ENCODE data around the gene PDE4B.
"Not testable (repeated sequence)": the region's sequence is repeated elsewhere in the genome, so short reads cannot be mapped to it uniquely, and the experiment has no call there.

PDE4B gene

DNA sequence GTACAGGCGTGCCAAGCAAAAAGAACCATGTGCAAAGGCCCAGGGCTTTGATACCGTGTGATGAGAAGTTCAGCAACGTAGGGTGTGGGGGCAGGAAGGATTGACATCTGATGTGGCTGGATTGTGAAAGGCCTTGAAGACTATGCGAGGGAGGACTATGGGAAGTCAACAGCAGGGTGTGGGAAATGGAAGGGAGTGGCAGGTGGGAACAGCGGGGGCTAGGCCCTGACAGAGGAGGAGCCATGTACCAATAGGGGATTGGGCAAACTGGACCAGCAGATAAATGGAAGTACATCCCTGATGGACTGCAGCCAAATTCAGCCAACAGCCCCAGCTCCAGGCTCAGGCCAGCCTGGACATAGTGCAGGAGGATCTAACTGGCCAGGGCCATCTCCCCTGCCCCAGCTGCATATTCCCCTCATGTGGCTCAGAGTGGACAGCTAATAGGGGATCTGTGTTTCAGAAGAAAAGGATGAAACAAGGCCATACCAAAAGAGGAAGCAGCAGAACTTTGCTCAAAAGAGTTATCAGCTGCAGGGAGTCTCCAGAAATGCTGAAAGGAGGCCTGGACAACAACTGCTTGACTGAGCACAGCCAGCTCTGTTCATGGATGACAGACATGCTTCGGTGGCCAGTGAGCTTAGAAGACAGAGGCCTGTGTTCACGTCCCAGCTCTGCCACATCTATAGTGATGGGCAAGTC is 601.0 kb downstream of the PDE4B start:
- no peak for DNase-seq (ENCODE audit: low read depth)

DNA sequence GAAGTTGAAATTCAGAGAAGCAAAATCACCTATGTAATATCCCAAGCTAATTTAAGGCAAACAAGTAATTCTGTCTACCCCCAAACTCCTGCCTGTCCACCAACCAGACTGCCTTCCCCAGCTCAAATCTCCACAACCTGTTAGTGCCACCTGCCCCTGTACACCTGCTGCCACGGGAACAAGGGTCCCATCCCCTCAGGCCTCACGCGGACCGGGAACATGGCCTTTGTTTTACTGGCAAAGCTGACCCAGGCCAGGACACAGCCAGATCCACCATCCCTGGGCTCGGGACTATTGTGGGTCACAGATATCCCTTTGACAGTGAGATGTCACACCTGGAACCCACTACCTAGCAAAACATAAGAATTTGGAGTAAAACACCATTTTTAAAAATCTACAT is 601.9 kb downstream of the PDE4B start:
- DNase-seq (ENCODE audit: low read depth): no peak

DNA sequence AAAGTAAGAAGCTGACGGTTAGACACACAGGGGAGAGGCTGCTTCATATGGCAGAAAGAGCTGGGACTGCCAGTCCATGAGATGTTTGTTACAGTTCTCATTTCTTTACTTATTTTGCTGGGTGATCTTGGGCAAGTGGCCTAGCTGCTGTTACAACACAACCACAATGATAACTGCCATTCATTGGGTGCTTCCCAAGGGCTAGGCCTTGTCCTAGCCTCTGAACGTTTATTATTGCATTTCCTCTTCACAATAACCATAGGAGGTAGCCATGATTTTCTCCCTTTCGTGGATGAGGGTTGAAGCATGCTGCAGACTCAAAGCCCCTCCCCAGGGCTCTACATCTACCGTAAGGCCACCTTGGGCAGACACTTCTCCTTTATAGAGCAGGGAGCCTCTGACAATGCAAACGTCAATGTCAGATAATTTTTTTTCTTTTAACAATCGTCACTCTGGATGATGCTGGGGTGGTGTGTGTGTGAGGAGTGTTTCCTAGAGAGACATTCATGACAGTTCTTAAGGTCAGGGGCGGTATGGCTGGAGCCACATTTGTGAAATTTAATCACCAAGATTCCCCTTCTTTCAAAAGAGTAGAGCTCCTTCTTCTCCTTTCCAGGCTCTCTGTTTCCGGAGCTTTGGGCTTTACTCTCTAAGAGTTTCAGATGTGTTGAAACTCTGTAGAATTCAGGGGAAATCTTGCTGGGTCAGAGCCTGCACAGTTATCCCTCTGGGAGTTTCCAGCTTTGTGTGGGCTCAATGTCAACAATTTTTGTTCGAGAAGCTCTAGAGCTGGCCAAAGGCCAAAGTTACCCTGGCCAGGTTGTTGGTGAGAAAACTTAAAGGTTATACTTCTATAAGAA is 602.7 kb downstream of the PDE4B start:
- no peak for DNase-seq (ENCODE audit: low read depth)

DNA sequence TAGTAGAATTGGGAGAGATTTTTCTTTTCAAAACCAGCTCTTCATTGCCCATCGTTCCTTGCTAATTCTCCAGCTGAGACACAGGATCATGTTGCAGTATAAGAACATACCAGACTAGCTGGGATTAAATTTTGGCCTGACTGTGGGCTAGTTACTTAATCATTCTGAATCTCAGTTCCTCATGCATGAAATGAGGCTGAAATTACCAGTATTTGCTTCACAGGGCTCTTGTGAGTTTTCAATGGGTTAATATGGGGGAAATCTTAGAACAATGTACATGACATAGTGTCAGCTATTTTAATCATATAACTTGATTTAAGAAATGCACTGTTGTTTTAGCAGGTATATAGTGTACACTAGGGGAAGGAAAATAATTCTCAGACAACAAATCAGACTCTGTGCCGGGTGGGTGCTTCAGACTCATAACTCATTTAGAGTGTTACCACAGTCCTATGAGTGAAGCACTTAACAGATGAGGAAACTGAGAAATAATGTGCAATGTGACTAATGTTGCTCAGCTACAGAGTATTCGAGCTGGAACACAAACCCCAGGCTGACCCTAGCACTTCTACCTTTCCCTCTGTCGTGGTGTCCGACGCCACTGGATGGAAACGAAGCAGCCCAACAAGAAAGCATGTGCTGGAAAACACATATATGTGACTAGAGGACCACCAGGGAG is 603.7 kb downstream of the PDE4B start:
- no peak for DNase-seq (ENCODE audit: low read depth)

DNA sequence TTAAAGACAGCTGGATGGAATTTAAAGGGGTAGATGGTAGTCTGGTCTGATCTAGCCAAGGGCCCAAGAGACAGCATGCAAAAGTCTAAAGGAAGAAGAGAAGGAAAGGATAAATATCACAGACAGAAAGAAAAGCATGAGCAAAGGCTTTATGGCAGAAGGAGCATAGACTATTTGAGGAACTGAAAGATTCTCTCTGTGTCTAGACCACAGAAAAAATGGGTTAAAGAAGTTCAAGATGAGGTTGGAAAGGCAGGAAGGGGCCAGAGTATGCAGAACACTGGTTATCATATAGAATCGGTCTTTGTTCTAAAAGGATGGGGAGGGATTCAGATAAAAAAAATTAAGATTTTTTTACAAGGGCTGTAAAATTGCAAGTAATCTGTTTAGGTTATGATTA is 604.5 kb downstream of the PDE4B start:
- no peak for DNase-seq (ENCODE audit: low read depth)

DNA sequence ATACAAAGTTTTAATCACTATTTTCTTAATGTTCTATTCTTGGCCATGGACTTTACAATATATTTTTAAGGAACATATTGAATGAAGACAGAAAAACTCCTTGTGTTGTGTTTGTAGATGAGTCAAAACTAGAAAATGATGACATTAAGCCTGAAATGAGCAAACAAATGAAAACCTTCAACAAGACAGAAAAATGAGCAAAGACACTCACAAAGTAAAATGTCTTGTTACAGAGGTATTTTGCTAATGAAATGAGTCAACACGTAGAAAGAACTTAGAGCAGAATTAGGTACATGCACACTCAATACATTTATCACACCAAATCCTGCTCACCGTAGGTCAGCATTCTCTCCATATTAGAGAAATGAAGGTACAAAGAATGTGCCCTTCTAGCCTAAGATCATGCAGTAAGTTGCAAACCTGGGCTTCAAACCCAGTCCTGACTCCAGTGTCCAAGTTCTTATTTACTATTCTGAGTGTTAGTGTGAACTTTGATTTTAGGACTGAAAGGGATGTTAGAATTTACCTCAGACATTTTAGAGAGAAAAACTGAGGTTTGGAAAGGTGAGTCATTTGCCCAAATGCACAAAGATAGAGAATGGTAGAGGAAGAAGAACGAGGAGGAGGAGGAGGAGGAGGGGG is 607.3 kb downstream of the PDE4B start:
- no peak for DNase-seq (ENCODE audit: low read depth)

DNA sequence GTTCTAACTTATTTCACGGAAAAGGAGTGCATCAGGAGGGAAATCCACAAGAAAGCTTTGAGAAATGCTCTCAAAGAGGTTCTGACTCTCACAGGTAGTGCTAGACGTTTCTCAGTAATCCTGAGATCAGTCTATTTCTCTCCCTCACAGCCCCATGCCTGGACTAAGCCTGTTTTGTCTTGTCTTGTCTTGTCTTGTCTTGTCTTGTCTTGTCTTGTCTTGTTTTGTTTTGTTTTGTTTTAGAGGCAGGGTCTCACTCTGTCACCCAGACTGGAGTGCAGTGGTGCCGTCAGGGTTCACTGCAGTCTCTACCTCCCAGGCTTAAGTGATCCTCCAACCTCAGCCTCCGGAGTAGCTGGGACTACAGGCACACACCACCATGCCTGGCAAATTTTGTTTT is 608.0 kb downstream of the PDE4B start:
- no peak for DNase-seq (ENCODE audit: low read depth)

DNA sequence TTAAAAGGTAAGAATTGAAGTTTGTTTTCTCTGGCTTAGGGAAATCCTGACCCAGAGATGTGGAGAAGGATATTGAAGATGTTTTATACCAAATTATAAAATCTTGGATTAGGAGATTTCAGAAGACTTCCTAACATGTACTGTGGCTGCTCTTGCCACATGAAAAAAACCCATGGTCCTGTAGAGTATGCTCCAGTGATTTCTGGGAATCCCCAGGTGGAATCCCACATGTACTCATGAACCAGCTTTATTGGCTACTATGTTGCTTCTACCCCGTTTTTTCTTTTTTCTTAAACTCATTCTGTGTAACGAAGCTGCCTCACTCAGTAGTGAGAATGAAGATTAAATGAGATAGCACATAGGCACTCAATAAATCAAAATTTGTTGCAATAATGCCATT is 608.5 kb downstream of the PDE4B start:
- no peak for DNase-seq (ENCODE audit: low read depth)

DNA sequence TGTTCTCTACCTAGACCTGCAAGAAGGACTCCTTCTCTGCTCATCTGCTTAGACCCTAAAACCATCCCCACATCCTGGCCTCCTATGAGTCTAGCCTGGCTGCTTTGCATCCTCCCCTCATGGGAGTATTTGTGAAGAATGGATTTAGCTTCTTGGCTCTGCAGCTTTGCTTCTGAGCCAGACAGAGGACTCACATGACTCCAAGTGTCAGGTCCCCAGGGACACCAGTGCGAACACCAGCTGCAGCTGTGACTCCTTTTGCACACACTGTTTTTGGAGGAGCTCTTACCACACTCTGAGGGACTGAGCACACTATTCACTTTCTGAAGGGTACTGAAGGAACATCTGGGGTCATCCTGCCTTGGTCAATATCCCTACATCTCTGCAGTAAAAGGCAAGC is 609.5 kb downstream of the PDE4B start:
- DNase-seq (ENCODE audit: low read depth): no peak

DNA sequence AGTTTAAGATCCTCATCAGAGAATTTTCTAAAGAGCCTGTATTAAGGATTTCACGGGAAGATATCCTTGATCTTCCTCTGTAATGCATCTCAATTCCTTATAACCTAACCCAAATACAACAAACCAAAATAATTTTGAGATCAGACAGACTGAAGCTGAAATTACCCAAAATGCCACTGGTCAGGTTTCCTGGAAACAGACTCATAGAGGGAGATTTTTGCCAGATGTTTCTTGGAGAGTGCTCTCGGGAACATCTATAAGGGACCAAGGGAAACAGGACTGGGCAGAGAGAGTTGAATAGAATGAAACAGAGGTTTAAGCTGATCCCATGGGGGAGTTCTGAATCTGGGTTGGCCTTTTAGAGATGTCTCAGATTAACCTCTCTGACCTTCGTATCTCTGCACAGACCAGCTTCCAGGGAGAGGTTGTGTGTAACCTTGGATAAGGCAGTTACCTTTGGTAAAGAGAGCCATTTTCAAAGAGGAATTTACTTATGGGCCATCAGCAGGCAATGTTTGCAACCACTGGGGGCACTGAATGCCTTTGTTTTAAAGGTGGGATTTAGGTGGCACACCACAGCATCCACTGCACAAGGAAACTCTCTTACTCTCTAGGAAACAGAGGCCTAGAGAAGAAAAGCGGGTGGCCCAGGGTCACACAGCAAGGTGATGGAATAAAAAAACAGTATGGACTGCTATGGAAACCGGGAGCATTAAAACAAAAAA is 610.5 kb downstream of the PDE4B start:
- DNase-seq (ENCODE audit: low read depth): no peak

DNA sequence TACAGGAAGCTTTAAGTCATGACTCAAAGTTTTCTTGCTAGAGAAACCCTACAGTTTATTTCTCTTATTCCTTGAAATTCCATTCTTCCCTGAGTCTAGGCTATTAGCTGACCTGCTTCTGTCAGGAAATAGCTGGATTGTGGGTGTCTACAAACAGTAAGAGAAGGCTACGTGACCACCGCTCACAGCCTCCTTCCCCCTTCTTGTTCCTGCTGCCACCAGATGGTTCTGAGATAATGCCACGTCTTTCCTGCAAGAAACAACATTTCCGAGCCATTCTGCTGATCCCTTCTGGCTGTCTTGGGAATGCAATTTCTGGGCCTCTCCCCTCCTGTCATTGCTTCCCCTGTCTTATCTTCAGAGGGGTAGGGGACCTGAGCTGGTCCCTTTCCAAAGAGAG is 612.4 kb downstream of the PDE4B start:
- DNase-seq (ENCODE audit: low read depth): no peak

DNA sequence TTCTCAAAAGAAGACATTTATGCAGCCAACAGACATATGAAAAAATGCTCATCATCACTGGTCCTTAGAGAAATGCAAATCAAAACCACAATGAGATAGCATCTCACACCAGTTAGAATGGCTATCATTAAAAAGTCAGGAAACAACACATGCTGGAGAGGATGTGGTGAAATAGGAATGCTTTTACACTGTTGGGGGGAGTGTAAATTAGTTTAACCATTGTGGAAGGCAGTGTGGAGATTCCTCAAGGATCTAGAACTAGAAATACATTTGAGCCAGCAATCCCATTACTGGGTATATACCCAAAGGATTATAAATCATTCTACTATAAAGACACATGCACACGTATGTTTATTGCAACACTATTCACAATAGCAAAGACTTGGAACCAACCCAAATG is 618.8 kb downstream of the PDE4B start:
- DNase-seq (ENCODE audit: low read depth): not testable (repeated sequence)

DNA sequence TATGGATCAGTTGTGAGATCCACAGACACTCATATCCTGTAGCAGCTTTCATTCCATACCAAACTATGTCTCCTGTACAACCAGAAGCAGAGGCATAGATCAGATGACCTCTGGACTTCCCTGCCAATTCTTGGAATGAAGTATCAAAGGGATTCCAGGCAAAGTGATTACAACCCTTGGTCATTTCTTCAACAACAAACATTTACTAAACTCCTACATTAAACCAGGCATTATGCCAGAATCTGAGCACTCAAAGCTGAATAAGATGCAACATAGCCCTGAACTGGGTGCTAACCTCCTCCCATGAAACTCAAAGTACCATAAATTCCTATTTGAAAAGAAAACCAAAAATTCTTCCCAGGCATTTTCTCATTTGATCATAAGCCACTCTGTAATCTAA is 620.0 kb downstream of the PDE4B start:
- DNase-seq (ENCODE audit: low read depth): no peak

DNA sequence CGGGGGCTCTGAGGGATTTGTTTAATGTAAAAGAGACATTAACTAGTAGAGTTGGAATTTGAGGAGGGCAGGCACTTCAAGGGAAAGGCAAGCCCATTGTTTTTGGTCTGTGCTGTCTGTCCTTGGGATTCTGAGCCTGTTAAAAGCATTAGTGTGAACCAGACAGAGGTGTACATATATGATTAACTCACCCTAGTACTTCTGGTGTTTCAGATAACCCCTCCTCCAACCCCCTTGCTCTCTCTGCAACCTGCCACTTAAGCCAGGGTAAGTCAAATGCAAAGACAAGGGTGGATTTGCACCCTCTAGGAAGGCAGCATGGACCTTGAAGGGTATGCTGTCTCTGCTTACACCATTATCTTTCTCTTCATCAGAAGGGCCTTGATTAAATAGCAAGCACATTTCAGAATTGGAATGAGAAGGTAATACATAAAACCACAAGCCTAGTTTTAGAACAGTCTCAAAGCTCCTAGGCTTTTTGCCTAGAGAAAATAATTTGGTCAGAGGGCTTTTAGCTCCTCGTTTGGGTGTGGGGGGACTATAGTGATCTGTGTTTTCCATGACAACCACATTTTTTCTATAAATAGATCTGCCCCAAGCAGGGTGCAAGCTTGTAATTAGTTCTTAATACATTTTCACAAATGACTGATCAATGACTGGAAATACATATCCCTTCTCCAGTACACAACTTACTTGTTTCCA is 620.6 kb downstream of the PDE4B start:
- DNase-seq (ENCODE audit: low read depth): no peak

DNA sequence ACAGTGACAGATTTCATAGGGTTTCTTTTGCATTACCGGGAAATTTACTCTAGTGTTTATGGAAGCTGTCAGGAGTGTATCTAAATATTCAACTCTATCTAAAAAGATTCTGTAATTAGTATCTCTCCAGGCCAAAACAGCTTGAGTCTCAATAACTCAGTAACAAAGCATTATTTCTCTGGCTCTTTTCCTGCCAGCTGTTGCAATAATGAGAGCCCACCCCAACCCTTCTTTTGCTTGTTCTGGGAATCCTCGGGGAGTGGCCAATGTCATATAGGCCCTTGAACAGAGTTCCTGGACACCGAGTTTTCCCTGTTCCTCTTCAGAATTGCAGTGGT is 621.1 kb downstream of the PDE4B start:
- DNase-seq (ENCODE audit: low read depth): no peak

DNA sequence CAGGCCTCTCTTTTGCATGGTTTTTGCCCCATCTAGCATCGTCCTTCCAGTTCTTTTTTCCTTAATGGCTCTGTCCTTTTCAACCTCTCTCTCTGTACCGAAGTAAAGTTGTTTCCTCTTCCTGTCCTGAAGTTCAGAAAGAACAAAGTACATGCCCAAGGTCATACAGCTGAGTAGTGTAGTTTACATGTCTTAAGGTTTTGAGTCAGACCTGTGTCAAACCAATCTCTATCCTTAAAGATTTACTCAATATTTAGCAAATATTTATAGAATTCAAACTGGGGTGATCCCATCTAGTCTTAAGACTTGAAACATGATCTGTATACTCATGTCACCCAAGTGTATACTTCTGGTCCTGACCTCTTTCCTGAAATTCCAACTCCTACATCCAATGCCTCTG is 622.6 kb downstream of the PDE4B start:
- DNase-seq (ENCODE audit: low read depth): no peak

DNA sequence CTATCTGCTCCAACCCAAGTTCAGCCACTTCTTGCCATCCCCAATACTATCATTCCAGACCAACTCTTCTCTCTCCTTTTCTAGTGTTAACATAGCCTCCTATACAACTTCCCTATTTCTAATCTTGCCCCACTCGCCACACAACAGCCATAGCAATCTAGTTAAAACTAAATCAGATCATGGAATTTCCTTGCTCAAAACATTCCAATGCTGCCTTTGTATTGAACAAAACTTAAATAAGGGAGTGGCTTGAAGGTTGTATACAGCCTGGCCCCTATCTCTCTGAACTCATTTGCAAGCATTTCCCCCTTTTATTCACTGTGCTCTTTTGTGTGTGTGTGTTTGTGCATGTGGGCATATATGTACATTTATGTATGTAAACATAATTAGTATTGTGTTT is 623.2 kb downstream of the PDE4B start:
- no peak for DNase-seq (ENCODE audit: low read depth)

DNA sequence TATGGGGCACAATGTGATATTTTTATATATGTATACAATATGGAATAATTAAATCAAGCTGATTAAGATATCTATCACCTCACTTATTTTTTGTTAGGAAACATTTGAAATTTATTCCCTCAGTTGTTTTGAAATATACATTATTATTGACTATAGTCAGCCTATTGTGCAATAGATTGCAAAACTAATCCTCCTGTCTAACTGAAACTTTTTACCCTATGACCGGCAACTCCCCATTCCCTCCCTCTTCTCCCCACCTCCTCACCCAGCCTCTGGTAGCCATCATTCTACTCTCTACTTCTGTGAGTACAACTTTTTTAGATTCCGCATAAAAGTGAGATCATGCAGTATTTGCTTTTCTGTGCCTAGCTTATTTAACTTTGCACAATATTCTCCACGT is 623.6 kb downstream of the PDE4B start:
- DNase-seq (ENCODE audit: low read depth): no peak

DNA sequence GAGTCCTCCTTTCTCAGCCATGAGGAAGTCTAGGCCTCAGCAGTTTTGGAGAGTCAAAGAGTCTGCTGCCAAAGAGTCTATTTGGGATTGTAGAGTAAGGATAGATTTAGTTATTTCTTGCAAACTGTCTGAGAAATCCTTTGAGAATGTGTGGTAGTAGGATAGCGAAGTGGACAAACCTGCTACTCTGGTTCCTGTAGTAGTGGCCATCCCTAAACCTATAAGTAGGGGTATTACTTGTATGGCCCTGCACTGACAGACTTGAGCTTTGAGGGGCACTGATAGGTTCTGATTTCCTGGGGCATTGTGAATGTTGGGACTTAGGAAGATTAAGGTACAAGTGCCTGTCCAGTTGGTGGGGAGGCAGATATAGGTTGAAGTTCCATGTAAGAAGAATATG is 625.3 kb downstream of the PDE4B start:
- no peak for DNase-seq (ENCODE audit: low read depth)

DNA sequence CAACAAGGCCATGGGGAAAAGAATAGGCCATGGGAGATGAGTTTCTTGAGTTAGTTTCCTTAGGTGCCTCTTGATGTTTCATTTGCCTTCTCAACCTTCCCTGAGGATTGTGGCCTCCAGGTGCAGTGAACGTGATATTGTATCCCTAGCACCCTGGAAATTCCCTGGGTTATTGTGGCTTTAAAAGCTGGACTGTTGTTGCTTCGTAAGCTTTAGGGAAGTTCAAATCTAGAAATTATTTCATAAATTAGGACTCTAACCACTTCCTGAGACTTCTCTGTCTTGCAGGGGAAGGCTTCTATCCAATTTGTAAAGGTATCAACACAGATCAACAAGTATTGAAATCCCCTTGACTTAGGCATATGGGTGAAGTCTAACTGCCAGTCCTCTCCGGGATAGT is 627.5 kb downstream of the PDE4B start:
- DNase-seq (ENCODE audit: low read depth): not testable (repeated sequence)

DNA sequence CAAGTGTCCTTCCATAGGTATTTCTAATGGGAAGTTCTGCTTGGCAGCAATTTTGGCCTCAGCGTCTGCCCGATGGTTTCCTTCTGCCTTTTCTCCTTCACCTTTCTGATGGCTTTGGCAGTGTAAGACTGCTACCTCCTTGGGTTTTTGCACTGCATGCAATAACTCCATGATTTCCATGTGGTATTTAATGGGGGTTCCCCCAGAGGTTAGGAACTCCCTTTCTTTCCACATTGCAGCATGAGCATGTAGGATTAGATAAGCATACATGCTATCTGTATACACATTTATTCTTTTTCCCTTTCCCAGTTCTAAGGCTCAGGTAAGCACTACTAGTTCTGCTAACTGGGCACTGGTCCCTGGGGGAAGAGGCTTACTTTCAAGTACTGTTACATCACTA is 628.2 kb downstream of the PDE4B start:
- not testable (repeated sequence) for DNase-seq (ENCODE audit: low read depth)
